Adrenal gland (tissue), 12 donors: ENCODE data around the gene CLIP1. TPM values are rescaled to one million over a fixed set of nuclear protein-coding genes. Genes with fewer than 3 reads are reported as not detected.
"Not testable (repeated sequence)": the region's sequence is repeated elsewhere in the genome, so short reads cannot be mapped to it uniquely, and the experiment has no call there.

Experiments
- DNase-seq, 7 donors: peaks; one replicate each; pipeline ENCODE4 v3.0.0-alpha.2; 2019 to 2020
- H3K27ac ChIP-seq, 5 donors: fragments of 200-600 bp; sonication (generic) in 4 of 5; 1 replicate in 3 of 5; 2 replicates in 2 of 5; pipeline versions ENCODE4 v1.5.1 to v1.8.0; 2016 to 2020; ENCODE audit warnings: mild to moderate bottlenecking in 1 of 5
- H3K27me3 ChIP-seq: fragments of 200-600 bp; 2 replicates; pipeline ENCODE4 v1.8.0; 2021
- H3K36me3 ChIP-seq, 2 donors: fragments of 200-600 bp; replicated peaks in 1 of 2; 1 replicate in 1 of 2; 2 replicates in 1 of 2; pipeline versions ENCODE4 v1.5.1 to v1.8.0; 2018 to 2022
- H3K4me1 ChIP-seq, 2 donors: fragments of 200-600 bp; replicated peaks in 1 of 2; 1 replicate in 1 of 2; 2 replicates in 1 of 2; pipeline versions ENCODE4 v1.5.1 to v1.8.0; 2018 to 2021
- H3K4me3 ChIP-seq, 4 donors: fragments of 200-600 bp; sonication (generic) in 3 of 4; one replicate each; pipeline ENCODE4 v1.5.1; 2016 to 2018
- H3K9me3 ChIP-seq, 3 donors: fragments of 200-600 bp; sonication (generic) in 1 of 3; replicated peaks in 1 of 3; 1 replicate in 2 of 3; 2 replicates in 1 of 3; pipeline versions ENCODE4 v1.5.1 to v1.8.0; 2016 to 2021
- POLR2A ChIP-seq, 2 donors: fragments of 450-650 bp; IDR thresholded peaks; one replicate each; pipeline ENCODE4 v1.6.1; 2017; ENCODE audit warnings: antibody characterized with exemption in 2 of 2, mild to moderate bottlenecking in 2 of 2, moderate library complexity in 1 of 2
- WGBS, 4 donors: extraction: QIAGEN DNeasy Blood & Tissue Kit in 2 of 4; methylation state at CpG; one replicate each; pipeline versions ENCODE4 v1.1.5 to v1.1.7; 2013 to 2017; 5-methylcytosine and 5-hydroxymethylcytosine counted together
- intact Hi-C, 2 donors: fragments of 100-400 bp; cut with DNase I; formaldehyde crosslinking; loops; one replicate each; pipeline versions ENCODE4 v1.14.1 to v1.15.0; 2022 to 2023
- polyA plus RNA-seq, 3 donors: library from polyadenylated mRNA; stranded (reverse); fragments of 200-250 nt in 2 of 3; fragments of 350-450 nt in 1 of 3; fragmentation: Illumina TruSeq in 1 of 3; extraction: RNeasy Lipid Tissue Mini Kit (QIAGEN cat#74804) in 1 of 3; gene quantifications; one replicate each; pipeline ENCODE4 v1.2.3, GENCODE V29; 2013 to 2014
- total RNA-seq, 9 donors: library from RNA; depleted of rRNA in 4 of 9; stranded (reverse); fragments of >200 nt in 4 of 9; fragments of 120-200 nt in 1 of 9; fragmentation: NEBNext Ultra II Directional in 1 of 9; extraction: Animal tissue kit (Norgen Biotek cat#: 25700) in 1 of 9; gene quantifications; one replicate each; pipeline versions ENCODE4 v1.1.0 to v1.2.4, GENCODE V29; 2013 to 2023
- TF ChIP-seq, protein P1 (sequence below), 6 experiments: fragments of 450-650 bp in 4 of 6; fragments of 200-600 bp in 2 of 6; sonication (generic) in 1 of 6; IDR thresholded peaks; 1 replicate in 5 of 6; 2 replicates in 1 of 6; pipeline versions ENCODE4 v1.5.1 to v1.8.0; 2016 to 2021; ENCODE audit warnings: antibody characterized with exemption in 6 of 6, mild to moderate bottlenecking in 2 of 6, moderate library complexity in 1 of 6
- donor health status: healthy with polysubstance abuse.
- donor health status: Bipolar disorder and iron deficiency.
- donor health status: DM: yes; HTN: yes; CAD: no.
- donor health status: DM: no; HTN: no; CAD: no.
- donor health status: DM: no; HTN: no; CAD: no.
- donor health status: DM: yes; HTN: yes; CAD: no.

CLIP1 gene
- total and polyA plus RNA-seq, 12 donors: 22.8 to 134 (median 88.9) TPM

DNA sequence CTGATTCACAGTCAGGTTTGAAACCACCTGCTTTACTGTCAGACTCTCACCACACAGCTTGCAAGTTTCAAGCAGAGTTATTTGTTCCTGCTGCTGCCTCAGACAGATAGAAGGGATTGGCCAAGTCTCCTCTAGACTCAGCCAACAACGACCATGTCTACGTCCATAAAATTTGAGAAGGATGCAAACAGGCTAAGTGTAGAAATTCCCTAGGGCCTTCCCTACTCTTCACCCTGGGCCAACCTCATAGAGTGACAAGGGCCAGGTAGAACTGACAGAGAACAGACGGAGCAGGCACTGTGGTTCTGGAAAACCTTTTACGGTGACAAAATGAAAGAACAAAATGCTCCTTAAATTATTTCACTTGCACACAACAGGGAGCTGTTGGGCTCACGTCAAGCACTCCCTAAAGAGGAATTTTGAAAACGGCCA is 39.5 kb downstream of the CLIP1 start:
- WGBS, 4 donors: 81 to 91% (median 86%) methylated on average over 6 of the region's 6 CpGs

DNA sequence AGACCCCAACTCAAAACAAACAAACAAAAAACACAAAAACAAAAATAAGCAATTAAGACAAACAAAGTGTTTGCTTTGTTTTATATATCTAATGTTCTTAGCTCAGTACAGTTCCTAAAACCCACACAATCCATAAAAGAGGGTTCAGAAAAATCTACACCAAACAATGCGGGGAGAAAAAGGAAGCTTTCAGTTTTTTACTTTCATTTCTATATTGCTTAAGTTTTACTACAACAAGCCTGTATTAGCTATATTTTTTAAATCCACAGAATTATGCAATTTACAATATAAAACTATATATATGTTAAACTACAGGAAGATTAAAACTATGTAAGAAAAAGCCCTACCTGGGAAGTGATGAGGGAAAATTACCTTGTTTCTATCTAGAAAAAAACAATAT is 41.4 kb downstream of the CLIP1 start:
- Histone ChIP-seq H3K27ac (no peak overlapping the region), H3K36me3 (peaks cover 0 to 40% of the 10 kb centered on the region in 2 donors), H3K4me1 (no peaks in the 10 kb centered on the region), H3K27me3 (no peaks in the 10 kb centered on the region), H3K4me3 (no peak overlapping the region), H3K9me3 (no peaks in the 10 kb centered on the region)
- intact Hi-C loops: no loop called here
- WGBS, 4 donors: 70 to 86% (median 76%) methylated on average over 1 of the region's 1 CpG
- TF ChIP-seq POLR2A (IDR thresholded peaks at IDR 0.05): no peak
- TF ChIP-seq, protein P1, sequence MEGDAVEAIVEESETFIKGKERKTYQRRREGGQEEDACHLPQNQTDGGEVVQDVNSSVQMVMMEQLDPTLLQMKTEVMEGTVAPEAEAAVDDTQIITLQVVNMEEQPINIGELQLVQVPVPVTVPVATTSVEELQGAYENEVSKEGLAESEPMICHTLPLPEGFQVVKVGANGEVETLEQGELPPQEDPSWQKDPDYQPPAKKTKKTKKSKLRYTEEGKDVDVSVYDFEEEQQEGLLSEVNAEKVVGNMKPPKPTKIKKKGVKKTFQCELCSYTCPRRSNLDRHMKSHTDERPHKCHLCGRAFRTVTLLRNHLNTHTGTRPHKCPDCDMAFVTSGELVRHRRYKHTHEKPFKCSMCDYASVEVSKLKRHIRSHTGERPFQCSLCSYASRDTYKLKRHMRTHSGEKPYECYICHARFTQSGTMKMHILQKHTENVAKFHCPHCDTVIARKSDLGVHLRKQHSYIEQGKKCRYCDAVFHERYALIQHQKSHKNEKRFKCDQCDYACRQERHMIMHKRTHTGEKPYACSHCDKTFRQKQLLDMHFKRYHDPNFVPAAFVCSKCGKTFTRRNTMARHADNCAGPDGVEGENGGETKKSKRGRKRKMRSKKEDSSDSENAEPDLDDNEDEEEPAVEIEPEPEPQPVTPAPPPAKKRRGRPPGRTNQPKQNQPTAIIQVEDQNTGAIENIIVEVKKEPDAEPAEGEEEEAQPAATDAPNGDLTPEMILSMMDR (IDR thresholded peaks at IDR 0.05): no peak
- DNase-seq: no peak

More for the DNA sequence above, 39.5 kb downstream of the CLIP1 start:
- H3K4me3 ChIP-seq: no peak overlapping the region
- intact Hi-C loops: no loop called here
- TF ChIP-seq, protein P1 (IDR thresholded peaks at IDR 0.05): no peak
- TF ChIP-seq POLR2A (IDR thresholded peaks at IDR 0.05): no peak
- H3K27ac ChIP-seq: no peak overlapping the region
- H3K9me3 ChIP-seq: no peaks in the 10 kb centered on the region
- peaks cover 0 to 21% of the 10 kb centered on the region in 2 donors for H3K36me3 ChIP-seq
- no peak for DNase-seq
- no peaks in the 10 kb centered on the region for H3K4me1 ChIP-seq
- H3K27me3 ChIP-seq: no peaks in the 10 kb centered on the region

DNA sequence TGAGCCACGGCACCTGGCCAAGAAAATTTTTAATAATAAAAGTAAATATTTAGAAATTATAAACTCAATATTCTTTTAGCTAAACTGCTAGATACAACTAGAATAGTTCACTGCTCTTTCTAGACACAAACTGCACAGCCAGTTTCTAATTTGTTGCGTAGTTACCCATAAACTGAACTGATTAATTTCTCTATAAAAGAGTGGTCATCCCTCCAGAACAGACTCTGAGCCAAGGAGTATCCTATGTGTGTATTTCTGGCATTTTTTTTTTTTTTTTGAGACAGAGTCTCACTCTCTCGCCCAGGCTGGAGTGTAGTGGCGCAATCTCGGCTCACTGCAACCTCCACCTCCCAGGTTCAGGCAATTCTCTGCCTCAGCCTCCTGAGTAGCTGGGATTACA is 45.7 kb downstream of the CLIP1 start:
- DNase-seq, intact Hi-C loops, H3K27ac ChIP-seq, H3K9me3 ChIP-seq, H3K27me3 ChIP-seq, H3K4me1 ChIP-seq, H3K4me3 ChIP-seq: not testable (repeated sequence)
- WGBS, 4 donors: 92 to 96% (median 93%) methylated on average over 5 of the region's 5 CpGs
- H3K36me3 ChIP-seq: peaks cover 0 to 37% of the 10 kb centered on the region in 2 donors

DNA sequence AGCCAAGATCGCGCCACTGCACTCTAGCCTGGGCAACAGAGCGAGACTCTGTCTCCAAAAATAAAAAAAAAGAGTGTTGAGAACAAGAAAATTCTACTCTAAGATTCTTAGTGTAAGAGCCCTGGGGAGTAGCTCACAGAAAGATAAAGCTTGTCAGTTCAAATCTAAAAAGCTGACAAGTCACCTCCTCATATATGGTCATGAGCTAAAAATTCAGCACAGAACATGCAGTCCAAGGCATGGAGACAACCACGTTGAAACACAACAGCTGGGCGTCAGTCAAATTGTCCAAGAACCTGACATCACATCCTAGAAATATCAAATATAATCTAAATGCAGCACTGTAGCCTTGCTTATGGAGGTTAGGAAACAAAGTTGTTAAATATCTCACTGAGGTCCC is 47.8 kb downstream of the CLIP1 start:
- DNase-seq: peak in 1 of 7 donors; percentile 52
- Histone ChIP-seq H3K4me1 (peaks cover 4 to 9% of the 10 kb centered on the region in 2 donors), H3K36me3 (peaks cover 0 to 32% of the 10 kb centered on the region in 2 donors), H3K9me3 (no peaks in the 10 kb centered on the region), H3K27me3 (no peaks in the 10 kb centered on the region), H3K4me3 (no peak overlapping the region), H3K27ac (peak overlapping the region in 2 of 5 donors; percentile 44 to 51)
- intact Hi-C loops: no loop called here
- TF ChIP-seq POLR2A (IDR thresholded peaks at IDR 0.05): no peak
- TF ChIP-seq, protein P1 (IDR thresholded peaks at IDR 0.05): no peak
- 65 to 76% (median 68%) methylated on average over 5 of the region's 5 CpGs for WGBS, 4 donors

DNA sequence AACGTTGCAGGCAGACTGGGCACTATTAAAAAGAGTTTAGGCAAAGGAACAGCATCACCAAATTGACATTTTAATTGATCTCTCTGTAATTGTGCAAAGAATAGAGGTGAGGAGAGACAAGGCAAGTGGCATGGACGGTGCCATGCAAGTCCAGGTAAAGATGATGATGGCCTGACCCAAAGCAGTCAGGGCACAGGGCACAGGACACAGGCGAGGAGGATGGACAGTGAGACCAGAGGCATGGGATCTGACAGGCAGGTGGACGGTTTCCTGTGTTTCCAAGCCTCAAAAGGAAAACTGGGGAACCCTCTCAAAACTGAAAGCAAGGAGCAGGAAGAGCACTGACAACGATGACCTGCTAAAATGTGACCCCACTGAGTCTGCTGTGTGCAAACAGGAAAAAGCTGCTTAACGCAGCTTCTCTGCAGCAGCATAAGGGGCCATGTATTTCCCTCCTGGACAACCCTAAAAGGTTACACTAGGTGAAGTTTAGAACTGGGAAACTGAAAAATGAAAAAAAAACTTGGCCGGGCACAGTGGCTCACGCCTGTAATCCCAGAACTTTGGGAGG is 50.9 kb downstream of the CLIP1 start:
- H3K4me3 ChIP-seq: no peak overlapping the region
- TF ChIP-seq, protein P1 (IDR thresholded peaks at IDR 0.05): no peak
- no peak for TF ChIP-seq POLR2A (IDR thresholded peaks at IDR 0.05)
- intact Hi-C loops: no loop called here
- H3K4me1 ChIP-seq: peaks cover 25 to 37% of the 10 kb centered on the region in 2 donors
- no peak overlapping the region for H3K27ac ChIP-seq
- H3K9me3 ChIP-seq: no peaks in the 10 kb centered on the region
- WGBS, 4 donors: 54 to 66% (median 57%) methylated on average over 8 of the region's 8 CpGs
- H3K27me3 ChIP-seq: no peaks in the 10 kb centered on the region
- H3K36me3 ChIP-seq: peaks cover 0 to 5% of the 10 kb centered on the region in 2 donors
- peak in 1 of 7 donors; percentile 53 for DNase-seq
